T-helper 1 cell treated with Interleukin-12 subunit alpha and Interleukin-12 subunit beta and Interleukin-4 antibody, amounts not matched to agents 30 μg/mL and 1 μg/mL, for 36 hours (primary cell): ENCODE results near the gene CCDC97.
"Not testable (repeated sequence)": the region's sequence is repeated elsewhere in the genome, so short reads cannot be mapped to it uniquely, and the experiment has no call there.

Experiments
- H3K27ac Mint-ChIP-seq: one replicate; pipeline ENCODE4 v1.8.0; 2021; ENCODE audit warnings: mild to moderate bottlenecking, mixed read lengths
- H3K27me3 Mint-ChIP-seq: one replicate; pipeline ENCODE4 v1.8.0; 2021; ENCODE audit warnings: low read depth, mixed read lengths
- H3K36me3 Mint-ChIP-seq: one replicate; pipeline ENCODE4 v1.8.0; 2021; ENCODE audit warnings: low read depth, mixed read lengths
- H3K4me1 Mint-ChIP-seq: one replicate; pipeline ENCODE4 v1.8.0; 2021; ENCODE audit warnings: low read depth, mixed read lengths
- H3K4me3 Mint-ChIP-seq: one replicate; pipeline ENCODE4 v1.8.0; 2021; ENCODE audit warnings: mild to moderate bottlenecking, moderate library complexity, mixed read lengths
- H3K9me3 Mint-ChIP-seq: one replicate; pipeline ENCODE4 v1.8.0; 2021; ENCODE audit warnings: mixed read lengths

Gene CCDC97

GRCh38 chr19:41330481-41330880 lies 20.5 kb downstream of the CCDC97 start:
- Mint-ChIP-seq H3K27ac (peak overlapping the region; percentile 71), H3K36me3 (peaks cover 48% of the 10 kb centered on the region), H3K27me3 (no peaks in the 10 kb centered on the region), H3K4me1 (peaks cover 50% of the 10 kb centered on the region), H3K4me3 (peak overlapping the region; percentile 62), H3K9me3 (no peaks in the 10 kb centered on the region)

DNA sequence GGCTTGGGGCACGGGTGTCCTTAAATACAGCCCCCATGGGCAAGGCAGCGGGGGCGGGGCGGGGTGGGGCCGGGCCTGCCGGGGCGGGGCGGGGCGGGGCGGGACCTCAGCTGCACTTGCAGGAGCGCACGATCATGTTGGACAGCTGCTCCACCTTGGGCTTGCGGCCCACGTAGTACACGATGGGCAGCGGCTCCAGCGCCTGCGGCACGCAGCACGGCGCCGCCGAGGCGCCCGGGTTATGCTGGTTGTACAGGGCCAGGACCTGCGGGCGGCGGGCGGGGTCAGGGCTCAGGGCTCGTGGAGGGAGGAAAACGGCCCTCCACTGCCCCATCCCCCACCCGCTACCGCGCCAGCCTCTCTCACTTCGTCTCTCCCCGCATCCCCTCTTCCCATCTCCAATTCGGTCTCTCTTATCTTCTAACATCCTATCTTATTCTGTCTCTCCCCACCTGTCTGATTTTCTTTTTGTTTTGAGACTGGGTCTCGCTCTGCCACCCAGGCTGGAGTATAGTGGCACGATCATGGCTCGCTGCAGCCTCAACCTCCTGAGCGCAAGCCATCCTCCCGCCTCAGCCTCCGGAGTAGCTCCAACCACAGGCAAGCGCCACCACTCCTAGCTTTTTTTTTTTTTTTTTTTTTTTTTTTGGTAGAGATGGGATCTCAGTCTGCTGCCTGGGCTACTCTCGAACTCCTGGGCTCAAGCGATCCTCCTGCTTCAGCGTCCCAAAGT lies 21.1 kb downstream of the CCDC97 start:
- Mint-ChIP-seq H3K27me3 (no peaks in the 10 kb centered on the region), H3K4me1 (peaks cover 51% of the 10 kb centered on the region), H3K9me3 (no peaks in the 10 kb centered on the region), H3K36me3 (peaks cover 47% of the 10 kb centered on the region), H3K4me3 (peak overlapping the region; percentile 57), H3K27ac (no peak overlapping the region)

DNA sequence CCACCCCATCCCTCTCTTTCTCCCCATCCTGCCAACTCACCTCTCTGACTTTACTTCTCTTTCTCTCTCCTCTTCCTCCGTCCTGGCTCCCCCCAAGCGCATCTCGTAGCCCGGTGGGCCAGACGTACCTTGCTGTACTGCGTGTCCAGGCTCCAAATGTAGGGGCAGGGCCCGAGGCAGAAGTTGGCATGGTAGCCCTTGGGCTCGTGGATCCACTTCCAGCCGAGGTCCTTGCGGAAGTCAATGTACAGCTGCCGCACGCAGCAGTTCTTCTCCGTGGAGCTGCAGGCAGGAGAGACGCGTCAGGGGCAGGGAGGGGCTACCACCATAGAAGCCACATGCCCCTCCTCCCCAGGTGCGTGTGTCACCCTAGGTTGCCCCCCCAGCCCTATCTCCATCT lies 22.0 kb downstream of the CCDC97 start:
- H3K4me1 Mint-ChIP-seq = peaks cover 44% of the 10 kb centered on the region
- peaks cover 43% of the 10 kb centered on the region for H3K36me3 Mint-ChIP-seq
- no peaks in the 10 kb centered on the region for H3K27me3 Mint-ChIP-seq

DNA sequence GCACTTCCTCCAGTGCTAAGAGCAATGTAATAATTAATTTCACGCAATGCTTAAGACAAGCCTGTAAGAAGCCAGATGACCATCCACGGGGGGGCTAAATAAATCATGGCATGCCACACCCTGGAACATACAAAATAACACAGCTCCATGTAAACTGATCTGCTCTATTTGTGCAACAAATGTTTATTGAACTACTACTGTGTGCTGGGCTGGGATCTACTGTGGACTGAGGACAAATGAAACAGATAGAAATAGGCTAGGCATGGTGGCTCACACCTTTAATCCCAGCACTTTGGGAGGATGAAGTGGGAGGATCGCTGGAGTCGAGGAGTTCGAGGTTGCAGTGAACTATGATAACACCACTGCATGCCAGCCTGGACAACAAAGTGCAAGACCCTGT lies 22.5 kb downstream of the CCDC97 start:
- H3K36me3 Mint-ChIP-seq = peaks cover 42% of the 10 kb centered on the region
- H3K27ac Mint-ChIP-seq = no peak overlapping the region
- no peaks in the 10 kb centered on the region for H3K27me3 Mint-ChIP-seq
- peaks cover 43% of the 10 kb centered on the region for H3K4me1 Mint-ChIP-seq
- no peak overlapping the region for H3K4me3 Mint-ChIP-seq
- H3K9me3 Mint-ChIP-seq = no peaks in the 10 kb centered on the region

More for the DNA sequence above, 22.0 kb downstream of the CCDC97 start:
- Mint-ChIP-seq H3K4me3 (no peak overlapping the region), H3K27ac (no peak overlapping the region), H3K9me3 (no peaks in the 10 kb centered on the region)

DNA sequence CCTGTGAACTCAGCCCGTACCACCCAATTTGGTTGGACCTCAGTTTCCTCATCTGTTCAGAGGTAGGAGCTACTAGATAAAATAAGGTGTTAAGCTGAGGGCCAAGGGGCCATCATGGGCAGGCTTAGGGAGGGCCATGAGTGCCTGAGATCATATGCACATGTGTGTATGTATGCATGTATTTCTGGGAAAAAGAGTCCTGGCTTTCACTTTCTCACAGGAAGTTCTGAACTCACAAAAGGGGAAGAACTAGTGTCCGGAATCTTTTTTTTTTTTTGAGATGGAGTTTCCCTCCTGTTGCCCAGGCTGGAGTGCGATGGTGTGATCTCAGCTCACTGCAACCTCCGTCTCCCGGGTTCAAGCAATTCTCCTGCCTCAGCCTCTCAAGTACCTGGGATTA lies 24.8 kb downstream of the CCDC97 start:
- Mint-ChIP-seq H3K9me3 (no peaks in the 10 kb centered on the region), H3K27ac (peak overlapping the region; percentile 15), H3K27me3 (no peaks in the 10 kb centered on the region), H3K36me3 (peaks cover 34% of the 10 kb centered on the region), H3K4me3 (no peak overlapping the region), H3K4me1 (peaks cover 32% of the 10 kb centered on the region)

DNA sequence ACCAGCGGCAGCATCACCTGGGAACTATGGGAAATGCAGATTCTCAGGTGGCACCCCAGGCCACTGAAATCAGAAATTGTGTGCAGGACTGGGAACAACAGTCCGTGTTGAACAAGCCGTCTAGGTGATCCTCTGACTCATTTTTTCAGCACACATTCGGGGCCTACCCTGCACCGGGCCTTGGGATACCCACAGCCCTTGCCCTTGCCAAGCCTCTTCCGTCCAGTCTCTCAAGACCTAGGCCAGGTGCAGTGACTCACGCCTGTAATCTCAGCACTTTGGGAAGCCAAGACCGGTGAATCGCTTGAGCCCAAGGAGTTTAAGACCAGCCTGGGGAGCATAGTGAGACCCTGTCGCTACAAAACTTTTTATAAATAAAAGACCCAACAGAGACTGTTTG lies 25.5 kb downstream of the CCDC97 start:
- H3K4me1 Mint-ChIP-seq = peaks cover 31% of the 10 kb centered on the region
- no peaks in the 10 kb centered on the region for H3K27me3 Mint-ChIP-seq
- no peak overlapping the region for H3K27ac Mint-ChIP-seq
- peaks cover 34% of the 10 kb centered on the region for H3K36me3 Mint-ChIP-seq
- no peaks in the 10 kb centered on the region for H3K9me3 Mint-ChIP-seq
- no peak overlapping the region for H3K4me3 Mint-ChIP-seq

- Mint-ChIP-seq H3K27ac (no peak overlapping the region), H3K4me3 (no peak overlapping the region), H3K9me3 (no peaks in the 10 kb centered on the region), H3K27me3 (no peaks in the 10 kb centered on the region), H3K4me1 (peaks cover 30% of the 10 kb centered on the region), H3K36me3 (peaks cover 37% of the 10 kb centered on the region)
Observed at GRCh38 chr19:41339936-41340335, 30.0 kb downstream of the CCDC97 start.

- Mint-ChIP-seq H3K4me3 (no peak overlapping the region), H3K27ac (no peak overlapping the region), H3K36me3 (peaks cover 42% of the 10 kb centered on the region), H3K4me1 (peaks cover 27% of the 10 kb centered on the region), H3K27me3 (no peaks in the 10 kb centered on the region), H3K9me3 (no peaks in the 10 kb centered on the region)
Observed at GRCh38 chr19:41341669-41342490, 31.9 kb downstream of the CCDC97 start.

GRCh38 chr19:41344162-41344561 lies 34.2 kb downstream of the CCDC97 start:
- H3K9me3 Mint-ChIP-seq = peaks cover 4% of the 10 kb centered on the region
- peaks cover 30% of the 10 kb centered on the region for H3K4me1 Mint-ChIP-seq
- H3K27ac Mint-ChIP-seq = no peak overlapping the region
- peaks cover 48% of the 10 kb centered on the region for H3K36me3 Mint-ChIP-seq
- no peaks in the 10 kb centered on the region for H3K27me3 Mint-ChIP-seq
- H3K4me3 Mint-ChIP-seq = no peak overlapping the region

DNA sequence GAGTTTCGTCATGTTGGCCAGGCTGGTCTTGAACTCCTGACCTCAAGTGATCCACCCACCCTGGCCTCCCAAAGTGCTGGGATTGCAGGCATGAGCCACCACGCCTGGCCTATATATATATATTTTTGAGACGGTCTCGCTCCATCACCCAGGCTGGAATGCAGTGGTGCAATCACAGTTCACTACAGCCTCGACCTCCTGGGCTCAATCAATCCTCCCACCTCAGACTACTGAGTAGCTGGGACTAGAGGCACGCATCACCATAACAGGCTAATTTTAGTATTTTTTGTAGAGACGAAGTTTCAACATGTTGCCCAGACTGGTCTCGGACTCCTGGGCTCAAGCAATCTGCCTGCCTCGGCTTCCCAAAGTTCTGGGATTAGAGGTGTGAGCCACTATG lies 36.9 kb downstream of the CCDC97 start:
- not testable (repeated sequence) for H3K9me3 Mint-ChIP-seq, H3K27me3 Mint-ChIP-seq, H3K4me3 Mint-ChIP-seq, H3K27ac Mint-ChIP-seq
- Mint-ChIP-seq H3K4me1 (peaks cover 36% of the 10 kb centered on the region), H3K36me3 (peaks cover 45% of the 10 kb centered on the region)

- H3K27me3 Mint-ChIP-seq = no peaks in the 10 kb centered on the region
- peaks cover 34% of the 10 kb centered on the region for H3K36me3 Mint-ChIP-seq
- peaks cover 38% of the 10 kb centered on the region for H3K4me1 Mint-ChIP-seq
- H3K4me3 Mint-ChIP-seq = peak overlapping the region; percentile 96
- peaks cover 4% of the 10 kb centered on the region for H3K9me3 Mint-ChIP-seq
- H3K27ac Mint-ChIP-seq = peak overlapping the region; percentile 85
Observed at GRCh38 chr19:41350735-41351338, 40.9 kb downstream of the CCDC97 start.

DNA sequence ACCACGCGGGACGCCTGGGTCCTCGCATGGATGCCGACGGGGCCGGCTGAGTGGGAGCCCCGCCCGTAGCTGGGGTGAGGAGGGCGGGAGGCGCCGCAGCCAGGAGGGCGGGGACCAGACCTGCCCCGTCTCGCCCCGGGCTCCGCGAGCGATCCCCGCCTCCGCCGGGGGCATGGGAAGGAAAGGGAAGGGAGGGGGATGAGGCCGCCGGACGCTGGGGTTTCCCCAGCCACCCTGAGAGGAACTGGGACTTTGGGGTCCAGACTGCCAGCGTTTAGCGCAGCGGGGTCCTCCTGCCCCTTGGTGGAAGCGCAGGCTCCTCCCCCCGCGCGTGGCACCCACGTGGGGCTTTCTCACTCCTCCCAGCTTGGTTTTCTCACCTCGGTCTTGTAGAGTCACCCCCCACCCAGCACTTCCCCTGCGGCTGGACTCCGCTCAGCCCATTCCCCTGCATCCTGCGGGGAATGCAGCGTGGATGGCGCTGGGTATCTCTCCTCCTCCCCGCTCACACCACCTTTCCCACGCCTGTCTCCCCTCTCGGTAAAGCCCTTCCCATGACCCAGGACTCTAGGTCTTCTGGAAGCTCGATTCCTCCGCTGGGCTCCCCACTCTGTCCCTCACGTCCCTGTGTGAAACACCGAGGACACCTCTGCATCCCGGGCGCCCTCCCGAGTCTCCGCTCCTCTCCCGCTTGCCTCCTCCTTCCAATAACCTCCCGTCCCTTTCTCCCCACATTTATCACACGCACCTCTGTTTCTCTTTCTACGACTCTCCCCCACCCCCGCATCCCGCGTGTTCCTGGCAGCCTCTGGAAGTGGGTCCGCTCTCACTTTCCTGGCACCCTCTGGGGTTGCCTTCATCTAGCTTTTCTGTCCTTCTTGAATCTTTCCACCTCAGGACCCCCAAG lies 41.6 kb downstream of the CCDC97 start:
- Mint-ChIP-seq H3K4me3 (peak overlapping the region; percentile 96), H3K36me3 (peaks cover 29% of the 10 kb centered on the region)

GRCh38 chr19:41352279-41352608 lies 42.3 kb downstream of the CCDC97 start:
- peaks cover 4% of the 10 kb centered on the region for H3K9me3 Mint-ChIP-seq
- peak overlapping the region; percentile 96 for H3K27ac Mint-ChIP-seq
- H3K4me1 Mint-ChIP-seq = peaks cover 47% of the 10 kb centered on the region
- H3K4me3 Mint-ChIP-seq = peak overlapping the region; percentile 96
- peaks cover 29% of the 10 kb centered on the region for H3K36me3 Mint-ChIP-seq
- H3K27me3 Mint-ChIP-seq = no peaks in the 10 kb centered on the region

More for the DNA sequence above, 41.6 kb downstream of the CCDC97 start:
- Mint-ChIP-seq H3K27ac (peak overlapping the region; percentile 96), H3K27me3 (no peaks in the 10 kb centered on the region), H3K9me3 (peaks cover 4% of the 10 kb centered on the region), H3K4me1 (peaks cover 41% of the 10 kb centered on the region)
